ENCODE data around the gene DOCK8.

Gene DOCK8

DNA sequence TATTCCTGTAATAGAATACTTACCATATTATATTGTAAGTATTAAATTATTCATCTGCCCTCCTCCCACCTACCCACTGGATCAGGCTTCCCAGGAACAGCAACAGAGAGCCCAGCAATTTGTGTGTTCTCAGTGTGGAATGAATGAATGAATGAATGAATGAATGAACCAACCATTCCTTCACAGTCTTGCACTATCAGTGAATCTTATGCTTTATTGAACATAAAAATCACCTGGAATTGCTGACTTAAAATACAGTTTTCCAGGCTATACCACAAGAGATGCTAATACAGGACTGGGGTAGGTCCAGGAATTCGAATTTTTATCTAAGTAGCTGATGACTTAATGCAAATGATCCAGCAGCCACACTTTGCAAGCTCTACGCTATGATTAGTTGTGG lies 51.6 kb downstream of the DOCK8 start:
- no peak for DNase-seq (ENCODE audit: low read depth in 2 of 2)

GRCh38 chr9:268616-269015 lies 54.0 kb downstream of the DOCK8 start:
- DNase-seq (ENCODE audit: low read depth in 2 of 2), result no peak

DNA sequence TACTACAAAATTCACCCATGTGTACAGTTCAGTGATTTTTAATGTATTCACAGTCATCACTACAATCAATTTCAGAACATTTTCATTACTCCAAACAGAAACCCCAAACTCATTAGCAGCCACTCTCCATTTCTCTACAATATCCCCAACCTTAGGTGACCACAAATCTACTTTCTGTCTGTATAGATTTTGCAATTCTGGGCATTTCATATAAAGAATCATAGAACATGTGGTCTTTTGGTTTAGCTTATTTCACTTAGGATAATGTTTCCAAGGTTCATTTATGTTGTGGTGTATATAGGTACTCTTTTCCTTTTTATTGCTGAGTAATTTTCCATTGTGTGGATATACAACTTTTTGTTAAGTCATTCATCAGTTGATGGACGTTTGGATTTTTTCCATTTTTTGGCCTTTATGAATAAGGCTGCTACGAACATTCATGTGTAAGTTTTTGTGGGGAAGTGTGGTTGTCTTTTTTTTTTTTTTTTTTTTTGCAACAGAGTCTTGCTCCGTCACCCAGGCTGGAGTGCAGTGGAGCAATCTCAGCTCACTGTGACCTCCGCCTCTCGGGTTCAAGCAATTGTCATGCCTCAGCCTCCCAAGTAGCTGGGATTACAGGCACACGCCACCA lies 54.5 kb downstream of the DOCK8 start:
- no peak for DNase-seq (ENCODE audit: low read depth in 2 of 2)

- DNase-seq (ENCODE audit: low read depth in 2 of 2), result no peak
These were observed 56.1 kb downstream of the DOCK8 start for GRCh38 chr9:270657-271237.

- peak; percentile 58 to 65 for DNase-seq (ENCODE audit: low read depth in 2 of 2)
These were observed 57.9 kb downstream of the DOCK8 start for GRCh38 chr9:272251-273213.

- no peak for DNase-seq (ENCODE audit: low read depth in 2 of 2)
These were observed 59.7 kb downstream of the DOCK8 start for GRCh38 chr9:274406-274805.

DNA sequence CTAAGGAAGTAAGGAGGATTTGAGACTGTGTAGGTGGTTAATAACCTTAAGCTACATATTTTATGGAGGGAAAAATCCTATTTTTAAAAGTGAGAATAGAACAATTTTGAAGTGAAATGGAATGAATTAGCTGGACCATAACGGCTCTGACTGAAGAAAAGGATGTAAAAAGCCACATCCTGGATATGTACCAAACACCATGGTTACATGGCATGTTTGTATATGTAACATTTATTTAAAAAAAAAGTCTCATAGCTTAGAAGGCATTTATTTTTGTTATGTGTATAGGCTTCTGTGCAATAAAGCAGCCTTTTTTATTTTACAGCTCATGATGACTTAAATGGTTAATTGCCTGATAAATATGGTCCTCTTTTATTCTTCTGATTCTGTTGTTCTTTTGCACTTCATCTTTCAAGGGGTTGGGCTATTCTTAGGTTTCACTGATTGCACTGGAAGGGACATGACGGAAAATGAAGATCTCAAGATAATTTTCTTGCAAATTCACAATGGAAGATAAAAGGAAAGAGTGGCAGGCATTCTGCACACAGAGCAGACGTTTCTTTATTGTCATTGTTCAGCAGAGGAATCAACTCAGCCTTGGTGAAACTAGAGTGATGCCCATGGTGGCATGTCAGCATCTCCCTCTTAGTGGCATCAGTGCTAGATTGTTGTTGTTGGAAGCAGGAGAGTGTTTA lies 63.1 kb downstream of the DOCK8 start:
- no peak for DNase-seq (ENCODE audit: low read depth in 2 of 2)

GRCh38 chr9:278651-279050 lies 64.0 kb downstream of the DOCK8 start:
- peak in 1 of 2 donors; percentile 20 for DNase-seq (ENCODE audit: low read depth in 2 of 2)

DNA sequence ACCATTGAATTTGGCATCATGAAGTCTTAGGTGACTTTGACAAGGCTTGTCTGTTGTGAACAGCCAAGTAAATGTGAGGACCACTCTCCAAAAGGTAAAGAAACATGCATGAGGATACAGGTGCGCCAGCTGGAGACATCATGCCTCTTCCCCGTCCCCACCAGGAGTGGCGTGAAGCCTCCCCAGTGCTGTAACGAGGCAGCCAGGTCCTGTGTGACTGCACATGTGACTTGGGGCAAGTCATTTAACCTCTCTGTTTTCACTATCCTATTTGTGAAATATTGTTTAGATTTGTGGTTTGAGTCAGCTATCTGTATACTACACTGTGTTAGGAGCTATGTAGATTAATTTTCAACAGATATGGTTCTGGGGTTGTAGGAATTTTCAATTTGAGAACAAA lies 65.0 kb downstream of the DOCK8 start:
- DNase-seq (ENCODE audit: low read depth in 2 of 2), result no peak

- DNase-seq (ENCODE audit: low read depth in 2 of 2), result no peak
These were observed 67.3 kb downstream of the DOCK8 start for GRCh38 chr9:281741-282645.

GRCh38 chr9:286071-286740 lies 71.5 kb downstream of the DOCK8 start:
- DNase-seq (ENCODE audit: low read depth in 2 of 2), result no peak

GRCh38 chr9:289121-289520 lies 74.5 kb downstream of the DOCK8 start:
- DNase-seq (ENCODE audit: low read depth in 2 of 2), result no peak

GRCh38 chr9:292915-293314 lies 78.2 kb downstream of the DOCK8 start:
- DNase-seq (ENCODE audit: low read depth in 2 of 2), result no peak

- DNase-seq (ENCODE audit: low read depth in 2 of 2), result no peak
These were observed 80.9 kb downstream of the DOCK8 start for GRCh38 chr9:295576-295975.

- no peak for DNase-seq (ENCODE audit: low read depth in 2 of 2)
These were observed 81.7 kb downstream of the DOCK8 start for GRCh38 chr9:296411-296810.

GRCh38 chr9:297104-297972 lies 82.7 kb downstream of the DOCK8 start:
- DNase-seq (ENCODE audit: low read depth in 2 of 2), result peak in 1 of 2 donors; percentile 13

- no peak for DNase-seq (ENCODE audit: low read depth in 2 of 2)
These were observed 88.8 kb downstream of the DOCK8 start for GRCh38 chr9:303502-303901.

GRCh38 chr9:304106-304505 lies 89.4 kb downstream of the DOCK8 start:
- no peak for DNase-seq (ENCODE audit: low read depth in 2 of 2)

DNA sequence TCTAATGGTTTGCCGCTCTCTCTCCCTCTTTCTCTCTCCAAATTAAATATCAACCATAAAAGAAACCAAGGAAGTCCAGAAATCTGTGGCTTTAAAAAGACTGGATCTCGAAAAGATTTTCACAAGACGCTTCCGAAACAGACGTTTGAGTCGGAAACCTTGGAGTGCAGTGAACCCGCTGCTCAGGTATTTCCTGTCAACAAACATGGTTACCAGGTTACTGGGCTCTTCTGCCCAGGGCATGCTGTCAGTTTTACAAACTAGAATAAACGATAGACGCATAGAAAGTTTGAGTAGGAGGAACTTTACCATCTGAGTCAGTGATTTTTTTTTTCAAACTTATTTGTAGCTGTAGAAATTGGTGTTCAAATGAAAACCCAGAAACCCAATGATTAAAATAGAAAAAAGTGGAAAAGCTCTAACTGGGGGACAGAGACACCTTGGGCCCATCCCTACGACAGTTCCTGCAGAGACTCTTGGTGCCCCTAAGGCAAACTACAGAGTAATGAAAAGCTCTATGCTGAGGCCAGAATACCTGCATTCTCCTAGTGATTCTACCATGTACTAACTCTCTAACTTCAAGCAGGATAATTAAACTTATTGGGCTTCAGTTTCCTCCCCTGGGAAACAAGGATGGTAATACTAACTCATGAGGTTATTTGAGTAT lies 90.0 kb downstream of the DOCK8 start:
- no peak for DNase-seq (ENCODE audit: low read depth in 2 of 2)
